C4-2B (cell line): ENCODE measurements around the gene SRRD.
"Not testable (repeated sequence)": the region's sequence is repeated elsewhere in the genome, so short reads cannot be mapped to it uniquely, and the experiment has no call there.

ENCODE experiments used
- H3K27ac ChIP-seq: fragments of 450-650 bp; 2 replicates; pipeline ENCODE4 v1.5.1; 2017
- CTCF ChIP-seq: fragments of 450-650 bp; conservative IDR thresholded peaks from 2 replicates; pipeline ENCODE4 v1.5.1; 2017; ENCODE audit warnings: mild to moderate bottlenecking
- ZFX ChIP-seq: fragments of 450-650 bp; IDR thresholded peaks from 2 replicates; pipeline ENCODE4 v1.6.1; 2017

Gene SRRD

GRCh38 chr22:26524870-26525269 is 41.2 kb downstream of the SRRD start:
- no peak for TF ChIP-seq ZFX
- TF ChIP-seq CTCF, result no peak
- no peak overlapping the region for H3K27ac ChIP-seq

GRCh38 chr22:26525946-26526564 is 42.4 kb downstream of the SRRD start:
- no peak overlapping the region for H3K27ac ChIP-seq
- TF ChIP-seq CTCF (no peak), ZFX (no peak)

GRCh38 chr22:26527167-26527566 is 43.5 kb downstream of the SRRD start:
- TF ChIP-seq ZFX, result no peak
- TF ChIP-seq CTCF, result no peak
- H3K27ac ChIP-seq, result no peak overlapping the region

- no peak overlapping the region for H3K27ac ChIP-seq
- TF ChIP-seq ZFX (no peak), CTCF (no peak)
These were observed 44.1 kb downstream of the SRRD start for GRCh38 chr22:26527574-26528465.

- H3K27ac ChIP-seq, result not testable (repeated sequence)
These were observed 44.8 kb downstream of the SRRD start for GRCh38 chr22:26528518-26528917.

GRCh38 chr22:26529345-26529744 is 45.7 kb downstream of the SRRD start:
- TF ChIP-seq ZFX (no peak), CTCF (no peak)
- H3K27ac ChIP-seq, result peak overlapping the region; percentile 25

- TF ChIP-seq ZFX (no peak), CTCF (no peak)
- no peak overlapping the region for H3K27ac ChIP-seq
These were observed 50.6 kb downstream of the SRRD start for GRCh38 chr22:26534171-26534855.
